ENCODE measurements around the gene LIPH. TPM values are rescaled to one million over a fixed set of nuclear protein-coding genes. Genes with fewer than 3 reads are reported as not detected.
"Not testable (repeated sequence)": the region's sequence is repeated elsewhere in the genome, so short reads cannot be mapped to it uniquely, and the experiment has no call there.

LIPH gene
- polyA plus RNA-seq: 1 to 10 TPM in 2 of 3 donors, under 1 TPM in 1; 0.34 to 1.7 (median 1.6) TPM

DNA sequence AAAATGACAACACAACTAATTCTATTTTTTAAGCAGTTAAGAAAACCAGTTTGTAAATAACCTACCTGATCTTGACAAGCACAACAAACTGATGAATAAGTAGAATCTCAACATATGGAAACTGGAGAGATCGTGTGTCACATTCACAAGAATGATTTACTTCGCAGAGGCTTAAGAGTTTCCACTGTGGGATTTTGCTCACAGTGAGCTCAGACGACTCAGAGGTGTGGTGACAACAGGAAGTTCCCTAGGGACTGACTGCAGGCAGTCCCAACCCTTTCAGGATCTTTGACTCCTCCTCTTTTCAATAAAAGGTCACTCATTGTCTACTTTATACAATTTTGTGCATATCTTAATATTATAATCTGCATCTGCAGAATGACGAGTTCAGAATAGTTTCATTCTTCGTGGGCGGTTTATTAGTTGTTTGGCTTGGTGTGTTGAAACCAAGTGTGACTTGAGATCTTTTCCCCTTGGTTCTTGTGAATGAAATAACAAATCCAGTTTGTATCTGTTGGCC lies at the start of gene LIPH:
LIPH (minus strand) TSS at position 231 of the 520 bp plus-strand sequence; CDS start at position 114, 117 bp downstream.
- no peak within 1 kb of the TSS for H3K27ac ChIP-seq (ENCODE audit: low read depth, low read length)
- WGBS, 3 donors: 37 to 48% (median 43%) methylated on average over 6 of the region's 6 CpGs

DNA sequence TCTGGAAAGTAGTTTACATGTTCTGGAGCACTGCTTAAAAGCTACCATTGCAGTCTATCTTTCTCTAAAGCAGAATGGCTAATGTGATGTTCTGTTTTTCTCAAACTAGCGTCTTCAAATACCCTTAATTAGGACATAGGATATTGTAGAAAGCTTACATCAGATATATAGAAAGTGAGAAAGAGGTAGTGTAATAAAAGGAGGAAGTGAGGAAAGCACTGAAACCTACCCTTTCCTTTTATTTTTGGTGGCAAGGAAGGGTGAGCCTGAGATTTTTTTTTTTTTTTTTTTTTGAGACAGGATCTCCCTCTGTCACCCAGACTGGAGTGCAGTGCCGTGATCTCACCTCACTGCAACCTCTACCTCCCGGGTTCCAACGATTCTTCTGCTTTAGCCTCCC lies 43.1 kb upstream of the LIPH start:
- no peak overlapping the region for H3K27ac ChIP-seq (ENCODE audit: low read depth, low read length)
- 60 to 91% (median 67%) methylated on average over 4 of the region's 4 CpGs for WGBS, 3 donors

DNA sequence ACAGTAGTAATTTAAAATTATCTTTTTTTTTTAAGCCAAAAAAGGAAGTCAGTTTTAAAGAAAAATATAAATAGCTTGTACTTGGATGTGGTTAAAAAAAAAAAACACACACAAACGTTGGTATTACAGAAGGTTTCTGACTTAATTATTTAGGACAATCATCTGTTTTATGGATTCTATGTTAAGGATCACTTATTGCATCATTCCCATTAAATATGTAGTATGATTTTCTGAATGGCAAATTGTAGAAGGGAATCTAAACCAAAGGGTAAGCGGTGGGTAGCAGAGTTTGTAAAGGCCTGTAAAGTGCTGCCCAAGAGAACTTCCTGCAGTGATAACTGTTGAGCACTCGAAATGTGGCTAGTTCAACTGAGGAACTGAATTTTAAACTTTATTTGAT lies 41.7 kb upstream of the LIPH start:
- 58 to 74% (median 59%) methylated on average over 3 of the region's 3 CpGs for WGBS, 3 donors
- no peak overlapping the region for H3K27ac ChIP-seq (ENCODE audit: low read depth, low read length)

DNA sequence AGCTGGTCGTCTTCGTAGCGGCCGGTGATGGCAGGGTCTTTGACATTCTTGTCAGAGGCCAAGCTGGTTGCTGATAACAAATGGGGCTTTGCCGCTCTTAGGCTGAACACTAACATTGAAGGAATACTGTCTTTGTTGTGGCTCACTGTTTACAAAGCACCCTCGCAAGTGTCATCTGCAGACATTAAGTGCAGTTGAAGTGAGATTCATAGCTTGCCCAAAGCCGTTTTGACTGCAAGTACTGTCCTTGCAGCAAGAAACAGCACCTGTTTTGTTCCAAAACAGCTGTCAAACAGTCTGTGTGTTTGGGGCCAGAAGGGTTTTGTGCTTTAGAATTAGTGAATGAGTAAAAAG lies 34.3 kb upstream of the LIPH start:
- peak overlapping the region; percentile 95 for H3K27ac ChIP-seq (ENCODE audit: low read depth, low read length)
- 0 to 1% (median 0%) methylated on average over 7 of the region's 7 CpGs for WGBS, 3 donors

DNA sequence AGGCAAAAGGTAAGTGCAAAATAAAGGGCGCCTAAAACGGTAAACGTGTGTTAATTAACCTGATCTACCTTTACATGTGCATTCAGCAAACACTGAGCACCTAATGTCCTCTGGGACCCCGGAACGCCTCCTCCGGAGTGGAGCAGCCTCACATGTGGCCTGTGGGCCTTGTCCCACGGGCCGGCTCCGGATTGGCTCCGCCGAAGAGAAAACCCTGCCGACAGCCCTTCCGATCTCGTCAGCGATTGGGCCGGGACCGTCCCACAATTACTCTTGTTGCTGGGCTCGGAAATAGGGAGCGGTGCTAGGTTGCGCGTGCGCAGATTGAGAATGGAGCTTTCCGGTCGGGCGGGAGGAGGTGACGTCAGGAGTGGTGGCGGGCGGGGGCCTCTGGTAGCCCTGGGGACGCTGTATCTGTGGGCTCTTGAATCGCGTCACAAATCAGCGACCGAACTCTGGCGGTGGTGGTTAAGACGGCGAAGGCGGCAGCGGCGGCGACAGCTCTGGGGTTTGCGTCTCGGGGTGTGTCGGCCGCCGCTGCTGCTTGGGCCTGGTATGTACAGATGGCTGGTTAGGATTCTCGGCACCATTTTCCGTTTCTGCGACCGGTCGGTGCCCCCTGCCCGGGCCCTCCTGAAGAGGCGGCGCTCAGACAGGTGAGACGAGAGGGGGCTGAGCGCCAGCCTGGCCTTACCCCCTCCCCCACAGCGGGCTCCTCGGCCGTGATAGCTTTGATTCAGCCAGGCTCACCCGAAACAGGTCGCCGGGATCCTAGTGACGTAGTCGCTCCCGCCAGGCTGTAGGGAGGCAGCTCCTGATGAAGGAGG lies 33.7 kb upstream of the LIPH start, which contains the start of gene SENP2:
SENP2 (plus strand) TSS at position 437 of the 827 bp plus-strand sequence; CDS start at position 556, 119 bp downstream.
- peak within 1 kb of the TSS; percentile 95 for H3K27ac ChIP-seq (ENCODE audit: low read depth, low read length)
- 0% methylated on average over 64 of the region's 64 CpGs for WGBS, 3 donors

GRCh38 chr3:185585518-185585858 lies 33.1 kb upstream of the LIPH start:
- 15 to 45% (median 36%) methylated on average over 9 of the region's 9 CpGs for whole genome bisulfite sequencing, 3 donors
- H3K27ac ChIP-seq (ENCODE audit: low read depth, low read length): no peak overlapping the region

DNA sequence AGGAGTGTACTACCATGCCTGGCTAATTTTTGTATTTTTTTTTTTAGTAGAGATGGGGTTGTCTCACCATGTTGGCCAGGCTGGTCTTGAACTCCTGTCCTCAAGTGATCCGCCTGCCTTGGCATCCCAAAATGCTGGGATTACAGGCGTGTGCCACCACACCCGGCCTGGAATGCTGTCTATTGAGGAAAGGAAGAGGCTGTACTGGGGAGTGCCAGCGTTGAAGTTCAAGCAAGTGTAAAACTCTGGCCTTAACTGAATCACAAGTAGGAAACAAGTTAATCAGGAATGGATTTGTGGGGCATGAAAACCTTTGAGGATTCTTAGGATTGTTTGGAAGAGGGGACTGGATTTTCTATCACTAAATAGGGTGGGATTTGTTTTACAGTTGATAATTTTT lies 32.3 kb upstream of the LIPH start:
- 81 to 94% (median 88%) methylated on average over 4 of the region's 4 CpGs for WGBS, 3 donors
- no peak overlapping the region for H3K27ac ChIP-seq (ENCODE audit: low read depth, low read length)

DNA sequence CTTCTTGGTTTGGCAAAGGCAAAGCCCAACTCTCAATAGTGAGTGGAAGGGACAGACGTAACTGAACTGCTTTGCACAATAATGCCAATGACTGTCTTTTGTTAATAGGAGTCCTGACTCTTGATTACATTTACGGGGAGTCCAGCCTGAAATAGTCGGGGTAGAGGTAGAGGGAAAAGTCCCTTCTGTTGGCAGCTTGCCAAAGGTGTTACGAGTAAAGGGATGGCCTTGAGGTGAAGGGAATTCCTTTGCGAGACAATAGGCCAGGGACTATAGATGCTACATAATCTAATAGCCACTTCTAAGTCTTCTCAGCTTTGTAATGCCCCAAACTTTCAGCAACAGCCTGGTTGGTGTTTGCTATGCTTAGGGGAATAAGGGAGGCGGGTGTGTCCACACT lies 31.5 kb upstream of the LIPH start:
- no peak overlapping the region for H3K27ac ChIP-seq (ENCODE audit: low read depth, low read length)
- 42 to 67% (median 61%) methylated on average over 6 of the region's 6 CpGs for WGBS, 3 donors

DNA sequence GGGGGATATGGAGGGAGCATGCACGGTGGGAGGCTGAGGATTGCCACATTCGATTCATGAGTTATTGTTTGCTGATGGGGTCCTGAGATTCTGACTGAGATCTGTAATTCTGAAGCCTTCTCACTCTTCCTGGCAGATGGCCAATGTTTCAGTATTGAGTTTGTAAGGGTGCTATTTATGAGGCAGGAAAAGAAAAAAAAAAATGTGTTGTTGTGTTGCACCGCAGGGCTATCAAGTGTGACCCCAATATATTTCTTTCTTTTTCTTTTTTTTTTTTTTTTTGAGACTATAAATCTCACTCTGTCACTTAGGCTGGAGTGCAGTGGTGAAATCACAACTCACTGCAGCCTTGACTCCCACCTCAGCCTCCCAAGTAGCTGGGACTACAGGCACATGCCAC lies 30.5 kb upstream of the LIPH start:
- H3K27ac ChIP-seq (ENCODE audit: low read depth, low read length): no peak overlapping the region
- WGBS, 3 donors: 17 to 44% (median 24%) methylated on average over 3 of the region's 3 CpGs

DNA sequence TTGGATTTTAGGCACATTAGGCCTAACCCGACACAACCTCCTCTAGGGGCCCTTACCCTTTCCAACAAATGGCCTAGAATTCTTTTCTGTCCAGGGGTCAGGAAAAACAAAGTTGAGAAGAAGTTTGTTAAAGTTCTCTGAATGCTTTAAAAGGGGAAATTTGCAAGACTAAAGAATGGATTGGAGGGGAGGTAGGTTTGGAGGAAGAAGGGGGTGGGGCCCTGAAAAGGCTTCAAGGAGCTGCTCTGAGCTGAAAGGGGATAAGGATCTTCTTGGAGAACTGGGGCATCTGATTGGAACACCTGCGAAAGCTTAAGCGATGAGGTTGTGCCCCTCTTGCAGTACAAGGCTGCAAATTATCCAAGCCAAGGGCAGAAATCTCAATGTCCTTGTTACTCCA lies 29.8 kb upstream of the LIPH start:
- no peak overlapping the region for H3K27ac ChIP-seq (ENCODE audit: low read depth, low read length)
- 67 to 80% (median 69%) methylated on average over 3 of the region's 3 CpGs for WGBS, 3 donors

- 21 to 31% (median 30%) methylated on average over 17 of the region's 17 CpGs for WGBS, 3 donors
- not testable (repeated sequence) for H3K27ac ChIP-seq (ENCODE audit: low read depth, low read length)
Observed at GRCh38 chr3:185575108-185575869, 22.9 kb upstream of the LIPH start.

DNA sequence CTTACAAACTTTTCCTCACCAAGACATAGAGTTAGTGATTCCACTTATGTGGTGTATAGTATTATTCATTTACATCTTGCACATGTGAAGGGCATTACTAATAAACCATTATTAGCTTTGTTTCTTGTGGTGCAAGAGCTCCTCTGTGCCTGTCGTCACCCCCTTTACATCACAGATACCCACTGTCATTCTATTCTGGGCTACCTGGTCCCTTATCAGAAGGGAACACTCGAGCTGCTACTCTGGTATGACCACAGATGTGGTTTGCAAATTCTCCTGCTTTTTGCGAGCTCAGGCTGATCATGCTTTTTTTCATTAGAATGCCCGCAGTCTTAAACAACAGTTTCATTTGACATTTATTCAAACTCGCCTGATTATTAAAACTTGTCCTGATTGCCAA lies 19.8 kb upstream of the LIPH start:
- 76 to 92% (median 79%) methylated on average over 5 of the region's 5 CpGs for WGBS, 3 donors
- H3K27ac ChIP-seq (ENCODE audit: low read depth, low read length): no peak overlapping the region

- no peak overlapping the region for H3K27ac ChIP-seq (ENCODE audit: low read depth, low read length)
- 35 to 71% (median 35%) methylated on average over 5 of the region's 5 CpGs for WGBS, 3 donors
Observed at GRCh38 chr3:185561958-185562357, 9.6 kb upstream of the LIPH start.

- no peak overlapping the region for H3K27ac ChIP-seq (ENCODE audit: low read depth, low read length)
- WGBS, 3 donors: 48 to 83% (median 51%) methylated on average over 8 of the region's 8 CpGs
Observed at GRCh38 chr3:185561374-185561943, 9.1 kb upstream of the LIPH start.

- 89 to 91% (median 91%) methylated on average over 13 of the region's 13 CpGs for WGBS, 3 donors
- H3K27ac ChIP-seq (ENCODE audit: low read depth, low read length): no peak overlapping the region
Observed at GRCh38 chr3:185560676-185561075, 8.3 kb upstream of the LIPH start.

DNA sequence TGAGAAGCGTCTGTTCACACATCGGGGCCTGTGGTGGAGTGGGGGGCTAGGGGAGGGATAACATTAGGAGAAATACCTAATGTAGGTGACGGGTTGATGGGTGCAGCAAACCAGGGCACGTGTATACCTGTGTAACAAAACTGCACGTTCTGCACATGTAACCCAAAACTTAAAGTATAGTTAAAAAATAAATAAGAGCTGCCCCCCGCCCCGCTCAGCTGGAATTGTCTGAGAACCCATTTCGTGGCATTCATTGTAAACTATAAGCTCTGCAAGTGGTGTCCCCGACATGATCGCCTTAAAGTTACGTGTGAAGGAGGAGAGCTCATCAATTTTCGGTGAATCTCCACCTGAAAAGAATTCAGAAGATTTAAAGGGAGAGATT lies 7.3 kb upstream of the LIPH start:
- WGBS, 3 donors: 80 to 87% (median 84%) methylated on average over 12 of the region's 12 CpGs
- H3K27ac ChIP-seq (ENCODE audit: low read depth, low read length): no peak overlapping the region

- no peak overlapping the region for H3K27ac ChIP-seq (ENCODE audit: low read depth, low read length)
- WGBS, 3 donors: 33 to 79% (median 79%) methylated on average over 3 of the region's 3 CpGs
Observed at GRCh38 chr3:185558395-185558794, 6.0 kb upstream of the LIPH start.

- not testable (repeated sequence) for H3K27ac ChIP-seq (ENCODE audit: low read depth, low read length)
- WGBS, 3 donors: 84 to 91% (median 87%) methylated on average over 6 of the region's 6 CpGs
Observed at GRCh38 chr3:185556640-185557039, 4.3 kb upstream of the LIPH start.

DNA sequence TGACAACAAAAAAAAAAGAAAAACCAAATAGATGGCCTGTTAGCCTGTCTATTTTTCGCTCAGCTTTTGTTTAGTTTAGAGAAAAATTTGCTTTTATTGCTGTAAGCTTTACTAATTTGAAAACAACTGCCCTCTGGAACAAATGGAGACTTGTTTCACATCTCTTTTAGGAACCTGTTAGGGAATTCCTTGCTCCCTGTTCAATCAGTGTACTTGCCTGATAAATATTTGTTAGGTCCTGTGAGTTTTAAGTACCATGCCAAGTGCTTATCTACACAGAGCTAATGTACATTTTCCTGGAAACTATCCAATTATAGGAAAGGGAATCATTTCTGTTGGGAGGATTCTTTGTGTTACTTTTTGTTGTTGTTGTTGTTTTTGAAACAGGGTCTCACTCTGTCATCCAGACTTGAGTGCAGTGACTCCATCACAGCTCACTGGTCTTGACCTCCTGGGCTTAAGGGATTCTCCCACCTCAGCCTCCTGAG lies 3.5 kb upstream of the LIPH start:
- H3K27ac ChIP-seq (ENCODE audit: low read depth, low read length): no peak overlapping the region
- WGBS, 3 donors: 39 to 77% (median 75%) methylated on average over 1 of the region's 1 CpG

Measured in adipose tissue (tissue), 3 donors.